SU-DHL-6 (cell line): Measurements from ENCODE around the gene ACOX2.

ENCODE experiments used
- H2AFZ ChIP-seq: fragments of 200-600 bp; sonication (generic); 2 replicates; pipeline ENCODE4 v1.6.1; 2014; ENCODE audit warnings: low read depth, mild to moderate bottlenecking, moderate library complexity, mixed read lengths, antibody characterized with exemption, low read length; ENCODE audit not compliant: severe bottlenecking
- H3F3A ChIP-seq: fragments of 200-600 bp; shearing (Covaris generic); 2 replicates; pipeline ENCODE4 v1.6.0; 2016; ENCODE audit warnings: antibody characterized with exemption, mild to moderate bottlenecking; ENCODE audit not compliant: insufficient read depth
- H3K27ac ChIP-seq: fragments of 200-600 bp; sonication (generic); 2 replicates; pipeline ENCODE4 v1.5.1; 2016; ENCODE audit warnings: low read depth, mild to moderate bottlenecking, low read length, moderate library complexity, mixed read lengths
- H3K27me3 ChIP-seq: fragments of 200-600 bp; sonication (generic), shearing (Covaris generic); 2 replicates; pipeline ENCODE4 v1.6.0; 2014; ENCODE audit warnings: mild to moderate bottlenecking, low read length
- H3K36me3 ChIP-seq: fragments of 200-600 bp; sonication (generic); 2 replicates; pipeline ENCODE4 v1.6.1; 2014; ENCODE audit warnings: mild to moderate bottlenecking, low read length, mixed read lengths
- H3K4me2 ChIP-seq: fragments of 300-600, 200-600 bp; shearing (Covaris generic), sonication (generic); 2 replicates; pipeline ENCODE4 v1.6.0; 2014; ENCODE audit warnings: low read length, low read depth, mild to moderate bottlenecking; ENCODE audit not compliant: poor library complexity, severe bottlenecking
- H3K4me3 ChIP-seq: fragments of 200-600 bp; sonication (generic); 2 replicates; pipeline ENCODE4 v1.5.1; 2014; ENCODE audit warnings: antibody characterized with exemption, low read length, mild to moderate bottlenecking, mixed read lengths; ENCODE audit not compliant: insufficient read depth, poor library complexity, severe bottlenecking
- H3K79me2 ChIP-seq: fragments of 200-600 bp; sonication (generic); 2 replicates; pipeline ENCODE4 v1.6.1; 2014; ENCODE audit warnings: mild to moderate bottlenecking, low read length, moderate library complexity; ENCODE audit not compliant: insufficient read depth
- H3K9ac ChIP-seq: fragments of 200-600 bp; sonication (generic); 2 replicates; pipeline ENCODE4 v1.7.0; 2014; ENCODE audit warnings: mild to moderate bottlenecking, low read length
- H3K9me2 ChIP-seq: fragments of 200-600 bp; sonication (generic); replicated peaks from 2 replicates; pipeline ENCODE4 v1.6.1; 2014; ENCODE audit warnings: low read length; ENCODE audit not compliant: insufficient read depth
- H3K9me3 ChIP-seq: fragments of 200-600 bp; sonication (generic); 2 replicates; pipeline ENCODE4 v1.6.1; 2014; ENCODE audit warnings: low read length, mixed read lengths; ENCODE audit not compliant: insufficient read depth
- H4K20me1 ChIP-seq: fragments of 200-600 bp; sonication (generic); 2 replicates; pipeline ENCODE4 v1.6.1; 2014; ENCODE audit warnings: low read depth, mild to moderate bottlenecking, antibody characterized with exemption, low read length, moderate library complexity, mixed read lengths
- CTCF ChIP-seq: fragments of 200-600 bp; sonication (generic); IDR thresholded peaks from one replicate; pipeline ENCODE4 v1.5.1; 2017; ENCODE audit warnings: antibody characterized with exemption, mild to moderate bottlenecking, low read length, moderate library complexity; ENCODE audit not compliant: insufficient read depth, poor library complexity, severe bottlenecking
- EZH2phosphoT487 ChIP-seq: fragments of 200-600 bp; sonication (generic), shearing (Covaris generic); conservative IDR thresholded peaks from 2 replicates; pipeline ENCODE4 v1.6.1; 2018; ENCODE audit warnings: mild to moderate bottlenecking, antibody characterized with exemption, low read length, moderate library complexity, mixed read lengths

ACOX2 gene

GRCh38 chr3:58539626-58540025 is 2.6 kb upstream of the ACOX2 start:
- Histone ChIP-seq H3F3A (no peaks in the 10 kb centered on the region), H3K9ac (no peak overlapping the region), H3K9me3 (no peaks in the 10 kb centered on the region), H3K79me2 (no peaks in the 10 kb centered on the region), H2AFZ (no peak overlapping the region), H3K36me3 (no peaks in the 10 kb centered on the region), H3K9me2 (no peaks in the 10 kb centered on the region), H3K27ac (no peak overlapping the region), H3K4me3 (no peak overlapping the region), H3K4me2 (no peak overlapping the region), H4K20me1 (no peaks in the 10 kb centered on the region), H3K27me3 (no peaks in the 10 kb centered on the region)
- TF ChIP-seq CTCF (no peak), EZH2phosphoT487 (no peak)

GRCh38 chr3:58537412-58538301 is 667 bp upstream of the ACOX2 start:
- Histone ChIP-seq H3F3A (no peaks in the 10 kb centered on the region), H3K27me3 (no peaks in the 10 kb centered on the region), H3K4me3 (no peak overlapping the region), H3K27ac (no peak overlapping the region), H3K79me2 (no peaks in the 10 kb centered on the region), H3K9ac (no peak overlapping the region), H2AFZ (no peak overlapping the region), H3K9me3 (no peaks in the 10 kb centered on the region), H3K36me3 (no peaks in the 10 kb centered on the region), H3K4me2 (no peak overlapping the region), H4K20me1 (no peaks in the 10 kb centered on the region), H3K9me2 (no peaks in the 10 kb centered on the region)
- TF ChIP-seq CTCF (no peak), EZH2phosphoT487 (no peak)

- Histone ChIP-seq H3K4me2 (no peak overlapping the region), H3K9me2 (no peaks in the 10 kb centered on the region), H3K9me3 (no peaks in the 10 kb centered on the region), H3K4me3 (no peak overlapping the region), H3K27ac (no peak overlapping the region), H3K79me2 (no peaks in the 10 kb centered on the region), H3F3A (no peaks in the 10 kb centered on the region), H4K20me1 (no peaks in the 10 kb centered on the region), H3K9ac (no peak overlapping the region), H2AFZ (no peak overlapping the region), H3K36me3 (no peaks in the 10 kb centered on the region), H3K27me3 (no peaks in the 10 kb centered on the region)
- TF ChIP-seq EZH2phosphoT487 (no peak), CTCF (no peak)
Measured at GRCh38 chr3:58535531-58536500, 1.2 kb downstream of the ACOX2 start.
